Type B pancreatic cell (in vitro differentiated cells): ENCODE measurements around the gene PRKAR1A. TPM values are rescaled to one million over a fixed set of nuclear protein-coding genes. Genes with fewer than 3 reads are reported as not detected.
"Not testable (repeated sequence)": the region's sequence is repeated elsewhere in the genome, so short reads cannot be mapped to it uniquely, and the experiment has no call there.

ENCODE experiments used
- DNase-seq: peaks from one replicate; pipeline ENCODE4 v3.0.0; 2021; ENCODE audit warnings: mixed read lengths; ENCODE audit not compliant: unreplicated experiment; ENCODE audit errors: extremely low spot score
- H3K27ac Mint-ChIP-seq: 2 replicates; pipeline ENCODE4 v1.8.0; 2021; ENCODE audit warnings: mild to moderate bottlenecking, mixed read lengths
- H3K27me3 Mint-ChIP-seq: 2 replicates; pipeline ENCODE4 v1.8.0; 2021; ENCODE audit warnings: mixed read lengths
- H3K36me3 Mint-ChIP-seq: 2 replicates; pipeline ENCODE4 v1.8.0; 2021; ENCODE audit warnings: mixed read lengths
- H3K4me1 Mint-ChIP-seq: one replicate; pipeline ENCODE4 v1.8.0; 2021; ENCODE audit warnings: mixed read lengths; ENCODE audit not compliant: unreplicated experiment
- H3K4me3 Mint-ChIP-seq: 2 replicates; pipeline ENCODE4 v1.8.0; 2021; ENCODE audit warnings: mild to moderate bottlenecking, mixed read lengths
- H3K9me3 Mint-ChIP-seq: 2 replicates; pipeline ENCODE4 v1.8.0; 2021; ENCODE audit warnings: mixed read lengths
- CTCF ChIP-seq: fragments of 200-600 bp; sonication (generic); conservative IDR thresholded peaks from 2 replicates; pipeline ENCODE4 v1.5.0; 2021; ENCODE audit warnings: antibody characterized with exemption, mild to moderate bottlenecking
- total RNA-seq: library from RNA; stranded (reverse); gene quantifications from 2 replicates; pipeline ENCODE4 v1.2.1, GENCODE V29; 2021; ENCODE audit warnings: low replicate concordance

PRKAR1A gene
- total RNA-seq, 1 donor from 2014 or later = 263 TPM

GRCh38 chr17:68578236-68578635 is 66.0 kb downstream of the PRKAR1A start:
- Mint-ChIP-seq H3K4me3 (no peak overlapping the region), H3K4me1 (peaks cover 22% of the 10 kb centered on the region), H3K9me3 (peaks cover 4% of the 10 kb centered on the region), H3K27me3 (no peaks in the 10 kb centered on the region), H3K36me3 (peaks cover 3% of the 10 kb centered on the region), H3K27ac (no peak overlapping the region)
- DNase-seq = no peak
- no peak for TF ChIP-seq CTCF

DNA sequence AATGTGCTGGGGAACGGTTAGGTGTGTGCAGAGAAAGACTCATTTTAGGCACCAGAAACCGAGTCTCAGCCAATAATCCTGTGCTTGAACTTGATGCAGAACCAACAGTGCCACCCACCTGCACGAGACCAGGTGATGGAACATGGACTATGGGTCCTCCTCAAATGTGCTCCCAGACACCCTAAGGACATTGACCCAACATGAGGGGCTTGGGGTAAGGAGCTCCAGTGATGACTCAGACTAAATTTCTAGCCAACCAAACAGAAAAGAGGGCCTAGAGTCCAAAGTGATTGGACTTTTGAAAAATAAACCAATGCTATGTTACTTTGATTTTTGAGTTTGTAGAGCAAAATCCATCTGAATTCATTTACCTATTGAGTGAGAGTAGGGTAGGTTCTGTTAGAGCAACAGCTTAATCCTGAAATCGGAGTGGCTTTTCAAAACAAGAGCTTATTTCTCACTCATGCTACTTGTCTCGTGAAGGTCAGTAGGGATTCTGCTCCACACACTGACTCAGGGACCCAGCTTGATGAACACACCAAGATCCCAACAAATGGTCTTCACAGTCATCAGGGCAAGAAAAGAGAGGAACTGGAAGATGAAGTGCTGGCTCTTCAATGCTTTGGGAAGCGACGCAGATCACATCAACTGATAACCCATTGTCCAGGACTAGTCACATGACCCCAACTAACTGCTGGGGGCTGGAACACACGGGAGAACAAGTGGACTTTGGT is 67.1 kb downstream of the PRKAR1A start:
- no peak for DNase-seq
- no peak overlapping the region for H3K4me3 Mint-ChIP-seq
- H3K9me3 Mint-ChIP-seq = peaks cover 4% of the 10 kb centered on the region
- peaks cover 3% of the 10 kb centered on the region for H3K36me3 Mint-ChIP-seq
- no peak for TF ChIP-seq CTCF
- H3K27ac Mint-ChIP-seq = no peak overlapping the region
- H3K4me1 Mint-ChIP-seq = peaks cover 23% of the 10 kb centered on the region
- no peaks in the 10 kb centered on the region for H3K27me3 Mint-ChIP-seq

GRCh38 chr17:68580236-68580770 is 68.1 kb downstream of the PRKAR1A start:
- Mint-ChIP-seq H3K27ac (no peak overlapping the region), H3K4me1 (peaks cover 29% of the 10 kb centered on the region), H3K9me3 (peaks cover 4% of the 10 kb centered on the region), H3K4me3 (no peak overlapping the region), H3K36me3 (peaks cover 3% of the 10 kb centered on the region), H3K27me3 (no peaks in the 10 kb centered on the region)
- DNase-seq = no peak
- TF ChIP-seq CTCF = no peak

GRCh38 chr17:68581863-68582645 is 69.8 kb downstream of the PRKAR1A start:
- H3K4me3 Mint-ChIP-seq = peak overlapping the region; percentile 35
- peak overlapping the region; percentile 10 for H3K27ac Mint-ChIP-seq

DNA sequence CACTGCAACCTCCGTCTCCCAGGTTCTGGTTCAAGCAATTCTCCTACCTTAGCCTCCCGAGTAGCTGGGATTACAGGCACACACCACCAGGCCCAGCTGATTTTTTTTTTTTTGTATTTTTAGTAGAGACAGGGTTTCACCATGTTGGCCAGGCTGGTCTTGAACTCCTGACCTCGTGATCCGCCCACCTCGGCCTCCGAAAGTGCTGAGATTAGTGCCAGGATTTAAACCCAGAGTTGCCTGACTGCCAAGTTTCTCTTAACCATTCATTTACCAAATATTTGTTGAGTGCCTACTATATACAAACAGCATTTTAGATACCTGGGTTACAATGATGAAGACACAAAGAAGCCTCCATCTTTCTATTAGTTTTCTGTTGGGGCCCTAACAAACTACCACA is 70.6 kb downstream of the PRKAR1A start:
- H3K9me3 Mint-ChIP-seq, H3K4me3 Mint-ChIP-seq, H3K27me3 Mint-ChIP-seq, H3K36me3 Mint-ChIP-seq, DNase-seq, H3K27ac Mint-ChIP-seq: not testable (repeated sequence)
- peaks cover 23% of the 10 kb centered on the region for H3K4me1 Mint-ChIP-seq

More at GRCh38 chr17:68581863-68582645, 69.8 kb downstream of the PRKAR1A start:
- H3K27me3 Mint-ChIP-seq = no peaks in the 10 kb centered on the region
- no peak for DNase-seq
- no peak for TF ChIP-seq CTCF
- peaks cover 28% of the 10 kb centered on the region for H3K4me1 Mint-ChIP-seq
- peaks cover 3% of the 10 kb centered on the region for H3K36me3 Mint-ChIP-seq
- H3K9me3 Mint-ChIP-seq = peaks cover 4% of the 10 kb centered on the region
